GM19035 (cell line): ENCODE results near the gene TGFBI.

ENCODE experiments used
- ATAC-seq: cut with Tn5 transposase; IDR thresholded peaks from one replicate; pipeline ENCODE4 v1.9.1; 2021; ENCODE audit not compliant: unreplicated experiment

The TGFBI gene

GRCh38 chr5:136025900-136026299 lies 2.9 kb upstream of the TGFBI start:
- ATAC-seq = no peak

- no peak for ATAC-seq
Measured at GRCh38 chr5:136026636-136027035, 2.2 kb upstream of the TGFBI start.

GRCh38 chr5:136027311-136027710 lies 1.5 kb upstream of the TGFBI start:
- no peak for ATAC-seq

GRCh38 chr5:136028090-136028489 lies 698 bp upstream of the TGFBI start:
- ATAC-seq = no peak

GRCh38 chr5:136030252-136030651 lies 1.5 kb downstream of the TGFBI start:
- ATAC-seq = no peak

- peak; percentile 73 for ATAC-seq
Measured at GRCh38 chr5:136030956-136031611, 2.3 kb downstream of the TGFBI start.

GRCh38 chr5:136031711-136032110 lies 2.9 kb downstream of the TGFBI start:
- ATAC-seq = no peak

GRCh38 chr5:136032564-136032963 lies 3.8 kb downstream of the TGFBI start:
- no peak for ATAC-seq

GRCh38 chr5:136033234-136033633 lies 4.4 kb downstream of the TGFBI start:
- no peak for ATAC-seq

- ATAC-seq = no peak
Measured at GRCh38 chr5:136033848-136034247, 5.1 kb downstream of the TGFBI start.

GRCh38 chr5:136034492-136034891 lies 5.7 kb downstream of the TGFBI start:
- ATAC-seq = no peak

GRCh38 chr5:136034984-136035383 lies 6.2 kb downstream of the TGFBI start:
- no peak for ATAC-seq

- no peak for ATAC-seq
Measured at GRCh38 chr5:136035837-136036236, 7.0 kb downstream of the TGFBI start.

- no peak for ATAC-seq
Measured at GRCh38 chr5:136036293-136036911, 7.6 kb downstream of the TGFBI start.

- ATAC-seq = peak; percentile 55
Measured at GRCh38 chr5:136037001-136037705, 8.4 kb downstream of the TGFBI start.

GRCh38 chr5:136038635-136039034 lies 9.8 kb downstream of the TGFBI start:
- ATAC-seq = no peak

- ATAC-seq = no peak
Measured at GRCh38 chr5:136039202-136039601, 10.4 kb downstream of the TGFBI start.

- ATAC-seq = no peak
Measured at GRCh38 chr5:136040746-136041415, 12.1 kb downstream of the TGFBI start.

- ATAC-seq = no peak
Measured at GRCh38 chr5:136042156-136042555, 13.4 kb downstream of the TGFBI start.

- ATAC-seq = no peak
Measured at GRCh38 chr5:136042665-136043121, 13.9 kb downstream of the TGFBI start.

GRCh38 chr5:136043551-136043950 lies 14.8 kb downstream of the TGFBI start:
- ATAC-seq = no peak
